ENCODE measurements around the gene C1orf94. TPM values are rescaled to one million over a fixed set of nuclear protein-coding genes. Genes with fewer than 3 reads are reported as not detected.

Gene C1orf94
- total RNA-seq, 1 donor from 2014 or later: not detected

- ATAC-seq: no peak
- no peak overlapping the region for H3K4me3 ChIP-seq
- peaks cover 14% of the 10 kb centered on the region for H3K27me3 ChIP-seq
- H3K27ac ChIP-seq: no peak overlapping the region
- H3K36me3 ChIP-seq: no peaks in the 10 kb centered on the region
- intact Hi-C loops (cut with DNase I): no loop called here
- no peaks in the 10 kb centered on the region for H3K9me3 ChIP-seq
- TF ChIP-seq CTCF (IDR thresholded peaks at IDR 0.05): no peak
- no peak for DNase-seq
- no peaks in the 10 kb centered on the region for H3K4me1 ChIP-seq
Observed at GRCh38 chr1:34156739-34157138, 20.0 kb upstream of the C1orf94 start.

GRCh38 chr1:34162852-34163766 lies 13.6 kb upstream of the C1orf94 start:
- peaks cover 19% of the 10 kb centered on the region for H3K4me1 ChIP-seq
- no peaks in the 10 kb centered on the region for H3K9me3 ChIP-seq
- peaks cover 68% of the 10 kb centered on the region for H3K27me3 ChIP-seq
- intact Hi-C loops (cut with DNase I): no loop called here
- ATAC-seq: peak; percentile 92
- H3K36me3 ChIP-seq: no peaks in the 10 kb centered on the region
- no peak overlapping the region for H3K27ac ChIP-seq
- DNase-seq: peak; percentile 89
- peak; percentile 60 for TF ChIP-seq CTCF (IDR thresholded peaks at IDR 0.05)
- H3K4me3 ChIP-seq: peak overlapping the region; percentile 40

DNA sequence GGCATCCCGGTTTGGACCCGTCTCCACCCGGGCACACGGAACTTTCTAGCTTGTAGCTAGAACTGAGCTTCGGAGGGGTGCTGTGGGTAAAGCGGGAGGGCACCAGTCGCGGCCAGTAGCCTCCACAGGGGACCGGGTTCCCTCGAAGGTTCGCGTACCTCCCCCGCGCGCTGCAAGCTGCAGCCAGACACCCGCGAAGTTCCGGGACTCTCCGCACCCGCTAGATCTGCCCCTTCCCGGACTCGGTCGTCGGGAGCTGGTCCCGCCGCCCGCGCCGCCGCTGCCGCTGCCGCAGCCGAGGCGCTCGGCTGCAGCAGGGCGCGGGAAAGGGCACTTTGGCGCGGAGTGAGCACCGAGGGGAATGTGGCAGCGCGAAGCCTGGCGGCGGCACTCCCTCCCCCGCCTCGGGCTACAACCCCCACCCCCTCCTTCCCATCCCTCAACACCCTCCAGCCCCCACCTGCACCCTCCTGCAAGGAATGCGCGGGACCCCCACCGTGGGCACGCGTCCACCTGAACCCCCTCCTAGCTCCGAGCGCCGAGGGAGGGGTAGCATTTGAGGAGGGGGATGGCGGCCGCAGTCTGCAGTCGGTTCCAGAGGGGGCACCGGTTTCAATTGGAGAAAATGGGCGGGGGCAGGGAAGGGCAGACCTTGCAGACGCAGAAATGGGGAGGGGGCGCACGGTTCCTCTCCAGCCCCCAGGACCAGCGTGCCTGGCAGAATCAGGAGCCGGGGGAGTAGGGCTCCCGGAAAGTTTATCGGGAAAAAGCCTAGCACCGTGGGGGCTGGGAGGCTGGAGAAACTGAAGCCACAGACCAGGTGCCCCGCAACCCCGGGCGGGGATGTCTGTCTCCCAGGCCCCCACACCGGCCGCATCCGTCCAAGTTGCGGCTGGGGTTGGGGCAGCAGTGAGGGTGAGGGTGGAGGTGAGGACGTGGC lies 12.6 kb upstream of the C1orf94 start:
- DNase-seq (no peak), ATAC-seq (no peak)
- H3K4me3 ChIP-seq: peak overlapping the region; percentile 40

DNA sequence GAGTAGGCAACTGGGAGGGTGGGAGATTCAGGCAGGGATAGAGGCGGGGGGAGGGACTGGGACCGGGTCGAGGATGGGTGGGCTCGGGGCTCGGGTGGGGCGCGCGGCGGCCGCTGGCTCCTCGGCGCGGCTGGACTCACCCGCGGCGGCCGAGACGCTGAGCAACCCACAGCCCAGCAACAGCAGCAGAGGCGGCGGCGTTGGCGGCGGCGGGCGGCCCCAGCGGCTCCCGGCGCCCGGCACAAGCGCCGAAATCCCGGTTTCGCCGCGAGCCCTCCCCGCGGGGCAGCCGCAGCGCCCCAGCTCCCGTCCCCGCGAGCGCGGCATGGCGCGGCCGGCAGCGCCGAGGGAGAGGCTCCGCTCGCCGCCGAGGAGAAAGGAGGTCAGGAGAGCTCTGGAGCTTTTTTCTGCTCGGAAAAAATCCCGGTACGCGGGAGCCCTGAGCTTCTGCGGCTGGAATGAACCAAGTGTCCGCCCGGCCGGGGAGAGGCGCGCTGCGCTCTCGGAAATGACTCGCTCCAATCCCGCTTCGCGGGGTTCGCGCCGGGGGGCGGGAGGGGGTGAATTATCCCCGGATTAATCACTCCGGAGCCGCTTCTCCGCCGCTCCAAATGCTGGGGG lies 11.8 kb upstream of the C1orf94 start, which contains the start of gene CSMD2:
Gene CSMD2 (minus strand): TSS at position 460 of the 621 bp plus-strand sequence. CDS start 133 bp downstream, at position 327.
- Histone ChIP-seq H3K4me3 (peak within 1 kb of the TSS; percentile 40), H3K4me1 (peaks cover 19% of the 10 kb centered on the region), H3K27me3 (peaks cover 72% of the 10 kb centered on the region), H3K27ac (no peak within 1 kb of the TSS), H3K9me3 (no peaks in the 10 kb centered on the region), H3K36me3 (no peaks in the 10 kb centered on the region)
- DNase-seq (peak; percentile 70), ATAC-seq (no peak)
- no peak for TF ChIP-seq CTCF (IDR thresholded peaks at IDR 0.05)
- intact Hi-C loops (cut with DNase I): no loop called here

More for the DNA sequence above, 12.6 kb upstream of the C1orf94 start:
- Histone ChIP-seq H3K36me3 (no peaks in the 10 kb centered on the region), H3K27me3 (peaks cover 72% of the 10 kb centered on the region), H3K27ac (no peak overlapping the region), H3K4me1 (peaks cover 19% of the 10 kb centered on the region), H3K9me3 (no peaks in the 10 kb centered on the region)
- intact Hi-C loops (cut with DNase I): no loop called here
- no peak for TF ChIP-seq CTCF (IDR thresholded peaks at IDR 0.05)

DNA sequence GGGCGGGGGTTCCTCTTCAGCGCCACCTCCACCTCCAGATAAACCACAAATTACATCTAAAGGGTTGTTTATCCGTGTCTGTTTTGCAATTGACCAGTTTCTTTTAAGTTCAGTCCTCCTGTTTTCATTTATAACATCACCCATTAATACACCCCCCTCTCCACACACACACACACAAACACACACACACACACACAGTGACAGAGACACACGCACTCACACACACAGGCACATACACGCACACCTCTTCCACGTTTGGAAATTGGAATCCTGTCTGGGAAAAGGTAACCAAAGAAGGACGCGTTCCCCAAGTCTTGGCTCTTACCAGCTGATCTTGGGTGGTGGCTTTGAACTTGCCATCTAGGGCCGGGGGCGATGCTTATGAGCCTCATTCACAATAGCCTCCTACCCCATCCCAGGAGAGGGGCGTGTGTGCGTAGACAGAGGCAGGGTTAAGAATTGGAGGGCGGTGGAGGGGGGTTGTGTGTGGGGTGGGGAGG lies 11.2 kb upstream of the C1orf94 start:
- no peak for DNase-seq
- intact Hi-C loops (cut with DNase I): no loop called here

More for the DNA sequence above, 11.2 kb upstream of the C1orf94 start:
- no peaks in the 10 kb centered on the region for H3K36me3 ChIP-seq
- no peak for ATAC-seq
- peaks cover 67% of the 10 kb centered on the region for H3K27me3 ChIP-seq
- H3K27ac ChIP-seq: no peak overlapping the region
- no peak for TF ChIP-seq CTCF (IDR thresholded peaks at IDR 0.05)
- H3K4me3 ChIP-seq: peak overlapping the region; percentile 40
- H3K4me1 ChIP-seq: peaks cover 19% of the 10 kb centered on the region
- no peaks in the 10 kb centered on the region for H3K9me3 ChIP-seq

All from upper lobe of right lung (tissue), 1 donor.